Osteoblast (primary cell): ENCODE measurements around the gene FICD. TPM values are rescaled to one million over a fixed set of nuclear protein-coding genes. Genes with fewer than 3 reads are reported as not detected.

Source experiments
- DNase-seq: peaks from one replicate; pipeline ENCODE4 v3.0.0; 2011; ENCODE audit warnings: low spot score, mixed read lengths; ENCODE audit not compliant: insufficient read length; ENCODE audit errors: missing footprints
- H2AFZ ChIP-seq: 2 replicates; pipeline ENCODE4 v1.6.0; 2011; ENCODE audit warnings: mild to moderate bottlenecking, low read length
- H3K27ac ChIP-seq: 2 replicates; pipeline ENCODE4 v1.5.1; 2011; ENCODE audit warnings: mild to moderate bottlenecking, low read depth, low read length, moderate library complexity
- H3K27me3 ChIP-seq: 2 replicates; pipeline ENCODE4 v1.6.0; 2012; ENCODE audit warnings: mild to moderate bottlenecking, control low read depth, inconsistent platforms, low read length, moderate library complexity; ENCODE audit not compliant: insufficient read depth
- H3K36me3 ChIP-seq: 2 replicates; pipeline ENCODE4 v1.5.1; 2011; ENCODE audit warnings: mild to moderate bottlenecking, low read length, control low read depth, moderate library complexity; ENCODE audit not compliant: insufficient read depth
- H3K4me1 ChIP-seq: 2 replicates; pipeline ENCODE4 v1.5.1; 2011; ENCODE audit warnings: mild to moderate bottlenecking, low read length, control low read depth, moderate library complexity; ENCODE audit not compliant: insufficient read depth
- H3K4me2 ChIP-seq: 2 replicates; pipeline ENCODE4 v1.6.0; 2011; ENCODE audit warnings: mild to moderate bottlenecking, low read length; ENCODE audit not compliant: insufficient read depth
- H3K4me3 ChIP-seq: fragments of 200-600 bp; sonication (generic); 3 replicates; pipeline ENCODE4 v1.5.1; 2012; ENCODE audit warnings: mild to moderate bottlenecking, low read length, inconsistent platforms; ENCODE audit not compliant: insufficient read depth
- H3K79me2 ChIP-seq: 2 replicates; pipeline ENCODE4 v1.6.0; 2012; ENCODE audit warnings: mild to moderate bottlenecking, low read length, control low read depth, inconsistent platforms; ENCODE audit not compliant: insufficient read depth
- H3K9me3 ChIP-seq: 2 replicates; pipeline ENCODE4 v1.5.1; 2011; ENCODE audit warnings: low read depth, low read length, control low read depth
- H4K20me1 ChIP-seq: 2 replicates; pipeline ENCODE4 v1.6.0; 2012; ENCODE audit warnings: mild to moderate bottlenecking, low read length, control low read depth; ENCODE audit not compliant: insufficient read depth
- total RNA-seq: library from RNA; depleted of rRNA; stranded (reverse); fragments of >200 nt; gene quantifications from 2 replicates; pipeline ENCODE4 v1.2.3, GENCODE V29; 2012
- TF ChIP-seq, protein P1 (sequence below): IDR thresholded peaks from 2 replicates; pipeline ENCODE4 v1.5.1; 2011; ENCODE audit warnings: mild to moderate bottlenecking, low read depth, low read length, moderate library complexity; ENCODE audit errors: extremely low read depth

The FICD gene
- total RNA-seq, 1 donor = 5.4 TPM

DNA sequence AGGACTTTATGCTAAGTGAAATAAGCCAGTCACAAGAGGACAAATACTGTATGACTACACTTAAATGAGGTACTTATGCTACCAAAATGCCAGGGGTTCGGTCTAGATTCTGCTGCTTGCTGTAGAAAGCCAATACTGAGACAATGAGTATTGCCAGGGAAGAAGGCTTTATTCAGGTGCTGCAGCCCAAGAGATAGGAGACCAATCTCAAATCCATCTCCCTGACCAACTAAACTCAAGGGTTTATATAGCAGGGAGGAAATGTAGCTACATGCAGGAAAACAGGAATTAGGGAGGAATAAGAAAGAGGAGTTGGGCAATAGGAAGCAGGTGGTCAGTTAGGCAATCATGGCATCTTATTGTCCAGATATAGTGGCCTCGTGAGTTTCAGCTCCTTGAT is 12.2 kb upstream of the FICD start:
- TF ChIP-seq, protein P1, sequence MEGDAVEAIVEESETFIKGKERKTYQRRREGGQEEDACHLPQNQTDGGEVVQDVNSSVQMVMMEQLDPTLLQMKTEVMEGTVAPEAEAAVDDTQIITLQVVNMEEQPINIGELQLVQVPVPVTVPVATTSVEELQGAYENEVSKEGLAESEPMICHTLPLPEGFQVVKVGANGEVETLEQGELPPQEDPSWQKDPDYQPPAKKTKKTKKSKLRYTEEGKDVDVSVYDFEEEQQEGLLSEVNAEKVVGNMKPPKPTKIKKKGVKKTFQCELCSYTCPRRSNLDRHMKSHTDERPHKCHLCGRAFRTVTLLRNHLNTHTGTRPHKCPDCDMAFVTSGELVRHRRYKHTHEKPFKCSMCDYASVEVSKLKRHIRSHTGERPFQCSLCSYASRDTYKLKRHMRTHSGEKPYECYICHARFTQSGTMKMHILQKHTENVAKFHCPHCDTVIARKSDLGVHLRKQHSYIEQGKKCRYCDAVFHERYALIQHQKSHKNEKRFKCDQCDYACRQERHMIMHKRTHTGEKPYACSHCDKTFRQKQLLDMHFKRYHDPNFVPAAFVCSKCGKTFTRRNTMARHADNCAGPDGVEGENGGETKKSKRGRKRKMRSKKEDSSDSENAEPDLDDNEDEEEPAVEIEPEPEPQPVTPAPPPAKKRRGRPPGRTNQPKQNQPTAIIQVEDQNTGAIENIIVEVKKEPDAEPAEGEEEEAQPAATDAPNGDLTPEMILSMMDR = no peak
- Histone ChIP-seq H3K9me3 (peaks cover 2% of the 10 kb centered on the region), H3K4me1 (no peaks in the 10 kb centered on the region), H2AFZ (no peak overlapping the region), H3K4me3 (no peak overlapping the region), H3K79me2 (no peaks in the 10 kb centered on the region), H4K20me1 (no peaks in the 10 kb centered on the region), H3K27me3 (peaks cover 4% of the 10 kb centered on the region), H3K27ac (no peak overlapping the region), H3K36me3 (no peaks in the 10 kb centered on the region), H3K4me2 (no peak overlapping the region)
- no peak for DNase-seq

DNA sequence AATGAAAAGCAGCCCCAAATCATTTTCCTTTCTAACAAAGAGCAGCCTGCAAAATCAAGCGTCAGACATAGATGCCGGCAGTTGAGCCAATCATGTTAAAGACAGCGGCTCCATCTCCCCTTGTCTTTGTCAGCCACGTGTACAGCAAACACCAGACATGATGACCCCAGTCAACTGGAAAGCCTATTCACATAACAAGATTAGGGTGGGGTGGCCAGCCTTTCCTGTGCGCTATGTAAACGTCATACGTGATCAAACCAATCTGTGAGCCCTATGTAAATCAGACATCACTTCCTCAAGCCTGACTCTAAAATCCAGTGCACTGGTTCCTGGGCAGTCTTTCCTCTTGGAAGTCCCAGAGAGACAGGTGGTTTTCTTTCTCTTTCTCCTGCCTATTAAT is 9.9 kb upstream of the FICD start:
- TF ChIP-seq, protein P1 = no peak

DNA sequence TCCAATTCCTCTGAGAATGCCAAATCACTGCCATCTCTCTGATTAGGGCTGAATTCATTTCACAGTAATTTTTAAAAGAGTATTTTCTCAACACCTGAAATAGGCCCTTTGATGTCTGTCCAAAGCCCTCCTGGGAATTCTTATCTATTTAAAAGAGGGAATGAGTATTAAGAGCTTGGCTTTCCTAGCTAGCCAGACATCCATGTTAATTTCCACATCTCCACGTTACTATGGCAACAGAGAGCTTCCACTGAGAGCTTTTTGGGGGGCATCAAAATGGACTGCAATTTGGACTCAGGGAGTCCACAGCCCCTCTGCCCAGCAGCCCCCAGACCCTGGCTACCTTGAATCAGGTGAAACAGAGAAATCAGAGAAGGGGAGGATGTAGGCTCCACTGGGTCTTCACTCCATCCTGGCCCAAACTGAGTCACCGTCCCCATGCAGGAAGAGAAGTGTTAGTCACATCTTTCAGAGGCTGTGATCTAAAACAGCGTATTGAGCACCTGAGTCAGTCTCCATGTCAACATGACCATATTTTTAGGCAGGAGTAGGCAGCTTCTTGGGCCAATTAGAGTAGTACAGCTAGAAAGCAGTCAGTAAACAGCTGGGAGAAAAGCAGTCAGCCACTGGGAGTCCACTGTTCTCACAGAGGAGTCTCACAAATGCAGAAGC is 7.0 kb upstream of the FICD start:
- DNase-seq = no peak
- no peak overlapping the region for H3K4me3 ChIP-seq

More for the DNA sequence above, 9.9 kb upstream of the FICD start:
- Histone ChIP-seq H3K27ac (no peak overlapping the region), H3K27me3 (no peaks in the 10 kb centered on the region), H2AFZ (no peak overlapping the region), H3K36me3 (no peaks in the 10 kb centered on the region), H3K4me2 (no peak overlapping the region), H4K20me1 (no peaks in the 10 kb centered on the region), H3K4me3 (no peak overlapping the region), H3K9me3 (peaks cover 2% of the 10 kb centered on the region), H3K4me1 (no peaks in the 10 kb centered on the region), H3K79me2 (no peaks in the 10 kb centered on the region)
- no peak for DNase-seq

DNA sequence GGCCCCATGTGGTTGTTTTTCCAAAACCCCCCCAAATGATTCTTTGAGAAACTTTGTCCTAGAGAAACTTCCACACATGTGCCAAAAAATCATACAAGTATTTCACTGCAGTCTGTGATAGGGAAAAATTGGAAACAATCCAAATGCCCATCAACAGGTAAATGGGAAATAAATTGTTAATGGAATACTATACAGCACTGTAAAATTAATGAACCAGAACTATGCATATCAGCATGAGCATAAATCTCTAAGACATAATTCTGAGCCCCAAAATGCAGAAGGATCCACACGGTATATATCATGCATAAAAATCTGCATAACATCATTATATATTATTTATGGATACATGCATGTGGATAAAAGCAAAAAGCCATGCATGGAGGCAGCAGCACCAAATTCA is 5.3 kb upstream of the FICD start:
- Histone ChIP-seq H3K79me2 (no peaks in the 10 kb centered on the region), H3K27ac (no peak overlapping the region), H3K9me3 (no peaks in the 10 kb centered on the region), H2AFZ (no peak overlapping the region), H3K4me3 (no peak overlapping the region), H4K20me1 (no peaks in the 10 kb centered on the region), H3K4me2 (no peak overlapping the region), H3K36me3 (no peaks in the 10 kb centered on the region), H3K4me1 (no peaks in the 10 kb centered on the region), H3K27me3 (no peaks in the 10 kb centered on the region)
- no peak for DNase-seq
- TF ChIP-seq, protein P1 = no peak

More for the DNA sequence above, 7.0 kb upstream of the FICD start:
- no peaks in the 10 kb centered on the region for H3K36me3 ChIP-seq
- H3K9me3 ChIP-seq = no peaks in the 10 kb centered on the region
- H3K27ac ChIP-seq = no peak overlapping the region
- no peaks in the 10 kb centered on the region for H3K79me2 ChIP-seq
- H2AFZ ChIP-seq = no peak overlapping the region
- no peak overlapping the region for H3K4me2 ChIP-seq
- TF ChIP-seq, protein P1 = no peak
- H4K20me1 ChIP-seq = no peaks in the 10 kb centered on the region
- no peaks in the 10 kb centered on the region for H3K4me1 ChIP-seq
- no peaks in the 10 kb centered on the region for H3K27me3 ChIP-seq
